Gastrocnemius medialis (tissue), 4 donors: ENCODE results near the gene JMJD7.

Experiments
- POLR2A ChIP-seq, 2 donors: fragments of 450-650 bp; IDR thresholded peaks; one replicate each; pipeline ENCODE4 v1.6.1; 2017; ENCODE audit warnings: antibody characterized with exemption in 2 of 2, mild to moderate bottlenecking in 2 of 2, moderate library complexity in 2 of 2
- TF ChIP-seq, protein P1 (sequence below), 5 experiments: fragments of 450-650 bp in 3 of 5; fragments of 200-600 bp in 2 of 5; sonication (generic) in 2 of 5; IDR thresholded peaks in 4 of 5; conservative IDR thresholded peaks in 1 of 5; 1 replicate in 4 of 5; 2 replicates in 1 of 5; pipeline ENCODE4 v1.5.1; 2016 to 2019; ENCODE audit warnings: antibody characterized with exemption in 5 of 5, mild to moderate bottlenecking in 3 of 5, moderate library complexity in 3 of 5

- TF ChIP-seq, protein P1, sequence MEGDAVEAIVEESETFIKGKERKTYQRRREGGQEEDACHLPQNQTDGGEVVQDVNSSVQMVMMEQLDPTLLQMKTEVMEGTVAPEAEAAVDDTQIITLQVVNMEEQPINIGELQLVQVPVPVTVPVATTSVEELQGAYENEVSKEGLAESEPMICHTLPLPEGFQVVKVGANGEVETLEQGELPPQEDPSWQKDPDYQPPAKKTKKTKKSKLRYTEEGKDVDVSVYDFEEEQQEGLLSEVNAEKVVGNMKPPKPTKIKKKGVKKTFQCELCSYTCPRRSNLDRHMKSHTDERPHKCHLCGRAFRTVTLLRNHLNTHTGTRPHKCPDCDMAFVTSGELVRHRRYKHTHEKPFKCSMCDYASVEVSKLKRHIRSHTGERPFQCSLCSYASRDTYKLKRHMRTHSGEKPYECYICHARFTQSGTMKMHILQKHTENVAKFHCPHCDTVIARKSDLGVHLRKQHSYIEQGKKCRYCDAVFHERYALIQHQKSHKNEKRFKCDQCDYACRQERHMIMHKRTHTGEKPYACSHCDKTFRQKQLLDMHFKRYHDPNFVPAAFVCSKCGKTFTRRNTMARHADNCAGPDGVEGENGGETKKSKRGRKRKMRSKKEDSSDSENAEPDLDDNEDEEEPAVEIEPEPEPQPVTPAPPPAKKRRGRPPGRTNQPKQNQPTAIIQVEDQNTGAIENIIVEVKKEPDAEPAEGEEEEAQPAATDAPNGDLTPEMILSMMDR (IDR thresholded peaks at IDR 0.05 in 4 of 5, conservative IDR thresholded peaks at IDR 0.05 in 1 of 5), result no peak
- TF ChIP-seq POLR2A (IDR thresholded peaks at IDR 0.05), result no peak
Observed at GRCh38 chr15:41817781-41818180, 10.1 kb upstream of the JMJD7 start.
